Heart left ventricle (tissue), 16 donors: ENCODE data around the gene TACC2. TPM values are rescaled to one million over a fixed set of nuclear protein-coding genes. Genes with fewer than 3 reads are reported as not detected.

ENCODE experiments used
- ATAC-seq, 4 donors: fragments of 200-7000 bp; cut with Tn5 transposase; one replicate each; pipeline ENCODE4 v1.9.1; 2020 to 2022; ENCODE audit warnings: moderate library complexity in 4 of 4, mild to moderate bottlenecking in 3 of 4, moderate number of reproducible peaks in 1 of 4
- DNase-seq, 5 donors: peaks; one replicate each; pipeline ENCODE4 v3.0.0-alpha.2; 2020
- H3K27ac ChIP-seq, 12 donors: fragments of 200-600 bp; sonication (generic) in 4 of 12; one replicate each; pipeline versions ENCODE4 v1.5.0 to v1.8.0; 2016 to 2022; ENCODE audit warnings: mild to moderate bottlenecking in 2 of 12
- H3K27me3 ChIP-seq, 9 donors: fragments of 200-600 bp; sonication (generic) in 2 of 9; one replicate each; pipeline versions ENCODE4 v1.5.1 to v1.8.0; 2016 to 2022; ENCODE audit warnings: mild to moderate bottlenecking in 3 of 9
- H3K36me3 ChIP-seq, 9 donors: fragments of 200-600 bp; sonication (generic) in 2 of 9; one replicate each; pipeline versions ENCODE4 v1.5.0 to v1.8.0; 2018 to 2022; ENCODE audit warnings: mild to moderate bottlenecking in 2 of 9
- H3K4me1 ChIP-seq, 12 donors: fragments of 200-600 bp; sonication (generic) in 4 of 12; one replicate each; pipeline versions ENCODE4 v1.5.0 to v1.8.0; 2016 to 2022; ENCODE audit warnings: mild to moderate bottlenecking in 3 of 12
- H3K4me3 ChIP-seq, 12 donors: fragments of 200-600 bp; sonication (generic) in 4 of 12; one replicate each; pipeline versions ENCODE4 v1.5.0 to v1.8.0; 2017 to 2022; ENCODE audit warnings: mild to moderate bottlenecking in 9 of 12, moderate library complexity in 4 of 12
- H3K9me3 ChIP-seq, 12 donors: fragments of 200-600 bp; sonication (generic) in 4 of 12; one replicate each; pipeline versions ENCODE4 v1.5.0 to v1.8.0; 2016 to 2022; ENCODE audit warnings: mild to moderate bottlenecking in 1 of 12
- CTCF ChIP-seq, 12 donors: fragments of 200-600 bp; sonication (generic) in 4 of 12; IDR thresholded peaks; one replicate each; pipeline versions ENCODE4 v1.5.0 to v1.8.0; 2018 to 2022; ENCODE audit warnings: antibody characterized with exemption in 12 of 12, mild to moderate bottlenecking in 5 of 12
- POLR2A ChIP-seq, 2 donors: fragments of 450-650 bp; IDR thresholded peaks; one replicate each; pipeline ENCODE4 v1.6.1; 2017; ENCODE audit warnings: antibody characterized with exemption in 2 of 2, mild to moderate bottlenecking in 2 of 2, moderate library complexity in 2 of 2
- WGBS, 4 donors: extraction: QIAGEN DNeasy Blood & Tissue Kit in 2 of 4; methylation state at CpG; one replicate each; pipeline versions ENCODE4 v1.1.5 to v1.1.7; 2013 to 2018; 5-methylcytosine and 5-hydroxymethylcytosine counted together
- intact Hi-C, 10 donors: fragments of 100-400 bp; cut with DNase I; formaldehyde crosslinking; loops; one replicate each; pipeline versions ENCODE4 v1.11.1 to v1.14.2; 2022
- polyA plus RNA-seq, 2 donors: library from polyadenylated mRNA; stranded (reverse); fragments of 200-250 nt; gene quantifications; one replicate each; pipeline ENCODE4 v1.2.3, GENCODE V29; 2013
- total RNA-seq, 9 donors: library from RNA; depleted of rRNA in 2 of 9; stranded (reverse); fragments of >200 nt in 2 of 9; fragmentation: NEBNext Ultra II Directional in 3 of 9; extraction: Animal tissue kit (Norgen Biotek cat#: 25700) in 3 of 9; gene quantifications; one replicate each; pipeline versions ENCODE4 v1.1.0 to v1.2.4, GENCODE V29; 2016 to 2023
- donor health status: ischemic (EF 13 %, LVEDD 7.1; RV severe dilation, severe dysfunction).
- donor health status: healthy with polysubstance abuse.
- donor health status: DM: no; HTN: yes; CAD: no.
- donor health status: DM: no; HTN: no; CAD: no.
- donor health status: ischemic (EF 25% LVEDD 6.9; RV normal size, moderate dysfunction).
- donor health status: ischemic (EF 25% LVEDD 5.7; RV mildly dilated, moderate dysfunction).
- donor health status: healthy.
- donor health status: DM: yes; HTN: yes; CAD: no.
- donor health status: ischemic (EF 35%, LVEDD 5.7; RV mildly dilated, moderate dysfunction).
- donor health status: nonischemic (EF 11% LVEDD 7.7; RV severe dilation, severe dysfunction).
- donor health status: DM: yes; HTN: yes; CAD: no.
- donor health status: PGD.
- donor health status: ischemic (EF 29% LVEDD 5.4; RV normal size, mild dysfunction).
- donor health status: nonischemic (EF 23%, LVEDD 6.1; RV moderate dilation, normal function).

TACC2 gene
- total and polyA plus RNA-seq, 11 donors: 96.7 to 456 (median 294) TPM

- DNase-seq: no peak
- no peak overlapping the region for H3K4me3 ChIP-seq
- WGBS, 4 donors: 47 to 56% (median 53%) methylated on average over 11 to 17 of the region's 17 CpGs
- TF ChIP-seq CTCF (IDR thresholded peaks at IDR 0.05): no peak
- peak overlapping the region in 1 of 12 donors; percentile 12 for H3K27ac ChIP-seq
- peaks cover 0 to 21% (median 0%) of the 10 kb centered on the region in 9 donors for H3K27me3 ChIP-seq
- peaks cover 0 to 17% (median 0%) of the 10 kb centered on the region in 9 donors for H3K36me3 ChIP-seq
- H3K4me1 ChIP-seq: peaks cover 3 to 73% (median 34%) of the 10 kb centered on the region in 12 donors
- ATAC-seq: no peak
- intact Hi-C loops: loop anchor here in 1 of 10 donors (5.0 kb wide), 1 partner anchor 33 kb away; no protein-coding TSS in a partner anchor
- no peaks in the 10 kb centered on the region for H3K9me3 ChIP-seq
Measured at GRCh38 chr10:122159141-122159970, 170.4 kb downstream of the TACC2 start.

GRCh38 chr10:122161795-122162194 is 172.8 kb downstream of the TACC2 start:
- Histone ChIP-seq H3K36me3 (peaks cover 0 to 17% (median 0%) of the 10 kb centered on the region in 9 donors), H3K9me3 (no peaks in the 10 kb centered on the region), H3K27ac (no peak overlapping the region), H3K27me3 (peaks cover 0 to 22% (median 0%) of the 10 kb centered on the region in 9 donors), H3K4me3 (no peak overlapping the region), H3K4me1 (peaks cover 0 to 71% (median 34%) of the 10 kb centered on the region in 12 donors)
- DNase-seq: no peak
- ATAC-seq: no peak
- intact Hi-C loops: loop anchor here in 3 of 10 donors (5.0 to 10.0 kb wide), 2 partner anchors 51 to 53 kb away; no protein-coding TSS in a partner anchor
- TF ChIP-seq CTCF (IDR thresholded peaks at IDR 0.05): no peak
- no peak for TF ChIP-seq POLR2A (IDR thresholded peaks at IDR 0.05)
- 72 to 81% (median 79%) methylated on average over 7 to 8 of the region's 8 CpGs for WGBS, 4 donors

- peaks cover 0 to 65% (median 34%) of the 10 kb centered on the region in 12 donors for H3K4me1 ChIP-seq
- DNase-seq (peak in 2 of 5 donors; percentile 47 to 63), ATAC-seq (peak; percentile 33 to 65 (median 56))
- peaks cover 0 to 17% (median 0%) of the 10 kb centered on the region in 9 donors for H3K36me3 ChIP-seq
- WGBS, 4 donors: 51 to 76% (median 65%) methylated on average over 8 to 16 of the region's 16 CpGs
- TF ChIP-seq POLR2A (IDR thresholded peaks at IDR 0.05) (no peak), CTCF (IDR thresholded peaks at IDR 0.05) (no peak)
- H3K27ac ChIP-seq: peak overlapping the region in 5 of 12 donors; percentile 21 to 53 (median 29)
- no peaks in the 10 kb centered on the region for H3K9me3 ChIP-seq
- H3K27me3 ChIP-seq: peaks cover 0 to 22% (median 0%) of the 10 kb centered on the region in 9 donors
- intact Hi-C loops: loop anchor here in 3 of 10 donors (5.0 to 10.0 kb wide), 2 partner anchors 50 to 52 kb away; no protein-coding TSS in a partner anchor
- peak overlapping the region in 10 of 12 donors; percentile 37 to 58 (median 52) for H3K4me3 ChIP-seq
Measured at GRCh38 chr10:122162671-122163173, 173.8 kb downstream of the TACC2 start.
